ENCODE results near the gene ADAP1.

- TF ChIP-seq EP300 (IDR thresholded peaks at IDR 0.05) (no peak), CTCF (IDR thresholded peaks at IDR 0.05) (no peak), POLR2A (IDR thresholded peaks at IDR 0.05; ENCODE audit: low read depth) (no peak), POLR2AphosphoS5 (IDR thresholded peaks at IDR 0.05) (no peak)
Observed at GRCh38 chr7:868189-868486, 86.3 kb downstream of the ADAP1 start.
